Measurements from ENCODE around the gene MCC. TPM values are rescaled to one million over a fixed set of nuclear protein-coding genes. Genes with fewer than 3 reads are reported as not detected.

Gene MCC
- polyA plus RNA-seq, 2 of the 4 experiments (the other 2 are of a cell fraction): 0.09 to 0.10 TPM

- DNase-seq (ENCODE audit: low read depth in 1 of 2, low spot score in 1 of 2): peak; percentile 3 to 30
- CTCF ChIA-PET: interaction anchor here (0.8 to 3.3 kb wide), 5 partner anchors 13 to 491 kb away, joined by 3 to 11 read pairs (median 3); no protein-coding TSS in a partner anchor
- no peak for FAIRE-seq
These were observed 855 bp downstream of the MCC start for GRCh38 chr5:113487416-113487780.

GRCh38 chr5:113480243-113480642 lies 8.0 kb downstream of the MCC start:
- ATAC-seq (no peak), DNase-seq (ENCODE audit: low read depth in 1 of 2, low spot score in 1 of 2) (no peak), FAIRE-seq (no peak)
- WGBS (ENCODE audit: missing lambda C conversion rate): 14% methylated on average over 5 of the region's 5 CpGs
- no peaks in the 10 kb centered on the region for H3K9me3 ChIP-seq
- no peak overlapping the region for H3K4me3 ChIP-seq
- no peak for TF ChIP-seq MYC (IDR thresholded peaks at IDR 0.05; ENCODE audit: borderline replicate concordance, low read length)
- TF ChIP-seq RCOR1 (IDR thresholded peaks at IDR 0.05; ENCODE audit: low read depth, low read length): no peak
- TF ChIP-seq, protein P1, sequence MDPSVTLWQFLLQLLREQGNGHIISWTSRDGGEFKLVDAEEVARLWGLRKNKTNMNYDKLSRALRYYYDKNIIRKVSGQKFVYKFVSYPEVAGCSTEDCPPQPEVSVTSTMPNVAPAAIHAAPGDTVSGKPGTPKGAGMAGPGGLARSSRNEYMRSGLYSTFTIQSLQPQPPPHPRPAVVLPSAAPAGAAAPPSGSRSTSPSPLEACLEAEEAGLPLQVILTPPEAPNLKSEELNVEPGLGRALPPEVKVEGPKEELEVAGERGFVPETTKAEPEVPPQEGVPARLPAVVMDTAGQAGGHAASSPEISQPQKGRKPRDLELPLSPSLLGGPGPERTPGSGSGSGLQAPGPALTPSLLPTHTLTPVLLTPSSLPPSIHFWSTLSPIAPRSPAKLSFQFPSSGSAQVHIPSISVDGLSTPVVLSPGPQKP (IDR thresholded peaks at IDR 0.05; ENCODE audit: low read depth, low read length): no peak
- TF ChIP-seq HOXA7 (CRISPR knock-in tag; IDR thresholded peaks at IDR 0.05): no peak
- no peak for TF ChIP-seq JUN (IDR thresholded peaks at IDR 0.05)
- no peak for TF ChIP-seq PHF8 (IDR thresholded peaks at IDR 0.05; ENCODE audit: borderline replicate concordance, low read depth)
- no peak for TF ChIP-seq ESRRA (IDR thresholded peaks at IDR 0.05; ENCODE audit: borderline replicate concordance, low read length)
- TF ChIP-seq ATOH8 (CRISPR knock-in tag; IDR thresholded peaks at IDR 0.05; ENCODE audit: low read depth): no peak
- no peak for TF ChIP-seq NPAS2 (CRISPR knock-in tag; IDR thresholded peaks at IDR 0.05; ENCODE audit: borderline replicate concordance)
- TF ChIP-seq FOSB (CRISPR knock-in tag; IDR thresholded peaks at IDR 0.05): no peak
- TF ChIP-seq SREBF2 (IDR thresholded peaks at IDR 0.05): no peak
- no peak for TF ChIP-seq MAFK (IDR thresholded peaks at IDR 0.05; ENCODE audit: partially characterized antibody)
- TF ChIP-seq ZFP36 (IDR thresholded peaks at IDR 0.05; ENCODE audit: borderline replicate concordance, partially characterized antibody): no peak
- TF ChIP-seq, protein P2, sequence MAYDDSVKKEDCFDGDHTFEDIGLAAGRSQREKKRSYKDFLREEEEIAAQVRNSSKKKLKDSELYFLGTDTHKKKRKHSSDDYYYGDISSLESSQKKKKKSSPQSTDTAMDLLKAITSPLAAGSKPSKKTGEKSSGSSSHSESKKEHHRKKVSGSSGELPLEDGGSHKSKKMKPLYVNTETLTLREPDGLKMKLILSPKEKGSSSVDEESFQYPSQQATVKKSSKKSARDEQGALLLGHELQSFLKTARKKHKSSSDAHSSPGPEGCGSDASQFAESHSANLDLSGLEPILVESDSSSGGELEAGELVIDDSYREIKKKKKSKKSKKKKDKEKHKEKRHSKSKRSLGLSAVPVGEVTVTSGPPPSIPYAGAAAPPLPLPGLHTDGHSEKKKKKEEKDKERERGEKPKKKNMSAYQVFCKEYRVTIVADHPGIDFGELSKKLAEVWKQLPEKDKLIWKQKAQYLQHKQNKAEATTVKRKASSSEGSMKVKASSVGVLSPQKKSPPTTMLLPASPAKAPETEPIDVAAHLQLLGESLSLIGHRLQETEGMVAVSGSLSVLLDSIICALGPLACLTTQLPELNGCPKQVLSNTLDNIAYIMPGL (CRISPR knock-in tag; IDR thresholded peaks at IDR 0.05; ENCODE audit: borderline replicate concordance): no peak
- TF ChIP-seq EHMT2 (IDR thresholded peaks at IDR 0.05; ENCODE audit: low read depth): no peak
- TF ChIP-seq, protein P3, sequence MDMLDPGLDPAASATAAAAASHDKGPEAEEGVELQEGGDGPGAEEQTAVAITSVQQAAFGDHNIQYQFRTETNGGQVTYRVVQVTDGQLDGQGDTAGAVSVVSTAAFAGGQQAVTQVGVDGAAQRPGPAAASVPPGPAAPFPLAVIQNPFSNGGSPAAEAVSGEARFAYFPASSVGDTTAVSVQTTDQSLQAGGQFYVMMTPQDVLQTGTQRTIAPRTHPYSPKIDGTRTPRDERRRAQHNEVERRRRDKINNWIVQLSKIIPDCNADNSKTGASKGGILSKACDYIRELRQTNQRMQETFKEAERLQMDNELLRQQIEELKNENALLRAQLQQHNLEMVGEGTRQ (IDR thresholded peaks at IDR 0.05): no peak
- no peak for TF ChIP-seq KDM5A (IDR thresholded peaks at IDR 0.05)
- no peak for TF ChIP-seq CHD4 (IDR thresholded peaks at IDR 0.05; ENCODE audit: borderline replicate concordance)
- H3K4me2 ChIP-seq: no peak overlapping the region
- H3K4me1 ChIP-seq: no peaks in the 10 kb centered on the region
- no peak overlapping the region for H3K27ac ChIP-seq
- ChIA-PET CTCF (no interaction called here), POLR2A (no interaction called here)

More at GRCh38 chr5:113487416-113487780, 855 bp downstream of the MCC start:
- WGBS (ENCODE audit: missing lambda C conversion rate): 10% methylated on average over 18 of the region's 18 CpGs
- peak overlapping the region; percentile 57 for H3K4me3 ChIP-seq
- TF ChIP-seq RNF2 (IDR thresholded peaks at IDR 0.05; ENCODE audit: borderline replicate concordance, low read depth): peak; percentile 47; the same call in 1 of the 2 replicates
- 0 out of 2 replicates have a peak, but pooled peaks have one; percentile 30 for TF ChIP-seq CBX8 (IDR thresholded peaks at IDR 0.05)
- TF ChIP-seq NPAS2 (CRISPR knock-in tag; IDR thresholded peaks at IDR 0.05; ENCODE audit: borderline replicate concordance): no peak
- peak; percentile 43 to 51 for ATAC-seq
- no peak overlapping the region for H3K27ac ChIP-seq
- H3K9me3 ChIP-seq: peaks cover 22% of the 10 kb centered on the region
- H3K4me1 ChIP-seq: peaks cover 7% of the 10 kb centered on the region; the same call in 2 of the 3 replicates
- POLR2A ChIA-PET: no interaction called here
- H3K4me2 ChIP-seq: peak overlapping the region; percentile 73

Data from A549 (cell line).